Activated CD8-positive, alpha-beta memory T cell treated with anti-CD3 and anti-CD28 coated beads, Interleukin-2, amount 50 U/mL, for 1 hour (primary cell): ENCODE results near the gene GALM.
"Not testable (repeated sequence)": the region's sequence is repeated elsewhere in the genome, so short reads cannot be mapped to it uniquely, and the experiment has no call there.

ENCODE experiments used
- DNase-seq: peaks from one replicate; pipeline ENCODE4 v3.0.0-alpha.2; 2020; ENCODE audit errors: extremely low read depth

The GALM gene

DNA sequence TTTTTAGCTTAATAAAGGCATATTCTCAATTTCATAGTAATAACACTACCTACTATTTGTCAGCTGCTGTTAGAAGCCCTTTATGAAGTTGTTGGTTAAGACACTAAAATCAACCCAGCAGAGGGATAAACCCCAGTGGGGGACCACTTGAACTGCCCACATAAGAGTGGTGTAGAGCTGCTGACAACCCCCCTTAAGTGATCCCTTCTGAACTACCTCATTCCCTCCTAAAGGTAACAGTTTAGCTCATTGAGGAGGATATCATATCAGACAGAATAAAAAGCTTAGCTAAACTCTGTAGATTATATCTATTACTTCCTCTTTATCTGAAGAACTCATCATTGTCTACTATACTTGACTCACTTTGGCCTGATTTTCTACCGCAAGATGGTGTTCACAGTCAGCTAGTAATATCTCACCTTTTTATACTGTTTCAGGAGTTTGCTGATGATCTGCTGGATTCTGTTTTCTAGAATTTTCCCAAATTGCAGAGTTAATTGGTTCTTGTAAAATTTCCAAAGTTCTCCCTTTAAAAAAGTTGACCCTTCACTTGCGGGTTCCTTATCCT, 16.2 kb downstream of the GALM start:
- DNase-seq, result no peak

DNA sequence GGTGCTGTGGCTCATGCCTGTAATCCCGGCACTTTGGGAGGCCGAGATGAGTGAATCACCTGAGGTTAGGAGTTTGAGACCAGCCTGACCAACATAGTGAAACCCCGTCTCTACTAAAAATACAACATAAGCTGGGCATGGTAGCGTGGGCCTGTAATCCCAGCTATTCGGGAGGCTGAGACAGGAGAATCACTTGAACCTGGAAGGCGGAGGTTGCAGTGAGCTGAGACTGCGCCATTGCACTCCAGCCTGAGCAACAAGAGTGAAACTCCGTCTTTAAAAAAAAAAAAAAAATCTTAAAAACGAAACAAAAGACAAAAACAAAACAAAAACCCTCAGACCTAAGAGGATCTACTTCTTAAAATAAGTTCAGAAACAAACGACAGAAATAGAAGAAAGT, 16.7 kb downstream of the GALM start:
- not testable (repeated sequence) for DNase-seq

DNA sequence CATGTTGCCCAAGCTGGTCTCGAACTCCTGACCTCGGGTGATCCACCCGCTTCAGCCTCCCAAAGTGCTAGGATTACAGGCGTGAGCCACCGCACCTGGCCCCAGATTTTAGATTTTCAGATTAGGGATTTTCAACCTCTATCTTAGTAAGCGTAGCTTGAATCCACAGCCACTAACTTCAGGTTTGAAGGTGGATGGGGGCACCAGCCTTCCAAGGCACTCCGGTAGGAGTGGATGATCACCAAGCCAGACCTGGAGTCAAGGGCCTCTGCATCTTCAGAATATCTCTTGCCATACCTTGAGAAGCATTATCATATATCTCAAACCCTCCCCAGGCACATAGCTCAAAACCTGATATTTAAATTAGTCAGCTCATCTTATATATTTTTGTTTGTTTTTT, 17.9 kb downstream of the GALM start:
- DNase-seq, result no peak

DNA sequence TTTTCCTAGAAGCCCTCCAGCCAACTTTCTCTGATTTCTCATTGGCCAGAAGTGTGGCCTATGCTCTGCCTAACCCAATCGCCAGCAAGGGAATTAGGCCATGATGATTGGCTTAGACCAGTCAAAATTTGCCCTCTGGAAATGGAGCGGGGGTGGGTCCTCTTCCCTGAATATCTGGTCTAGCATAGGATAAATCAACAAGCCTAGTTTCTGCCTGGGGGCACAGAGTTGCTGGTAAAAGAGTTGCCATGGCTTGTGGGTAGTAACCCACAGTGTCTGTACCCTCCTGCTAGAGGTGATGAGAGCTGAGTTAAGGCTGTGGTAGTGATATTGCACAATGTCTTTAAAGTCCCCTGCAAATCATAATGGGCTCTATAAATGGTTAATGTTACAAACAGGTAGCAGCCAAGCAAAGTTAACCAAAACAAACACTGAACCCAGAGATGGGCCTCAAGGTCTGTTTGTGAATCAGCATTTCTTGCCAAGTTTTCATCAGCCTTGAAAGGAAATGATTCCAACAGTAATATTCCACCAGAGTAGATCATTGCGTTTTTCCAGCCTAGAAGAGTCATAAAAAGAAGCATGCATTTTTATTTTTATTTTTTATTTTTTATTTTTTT, 19.3 kb downstream of the GALM start:
- DNase-seq, result no peak

DNA sequence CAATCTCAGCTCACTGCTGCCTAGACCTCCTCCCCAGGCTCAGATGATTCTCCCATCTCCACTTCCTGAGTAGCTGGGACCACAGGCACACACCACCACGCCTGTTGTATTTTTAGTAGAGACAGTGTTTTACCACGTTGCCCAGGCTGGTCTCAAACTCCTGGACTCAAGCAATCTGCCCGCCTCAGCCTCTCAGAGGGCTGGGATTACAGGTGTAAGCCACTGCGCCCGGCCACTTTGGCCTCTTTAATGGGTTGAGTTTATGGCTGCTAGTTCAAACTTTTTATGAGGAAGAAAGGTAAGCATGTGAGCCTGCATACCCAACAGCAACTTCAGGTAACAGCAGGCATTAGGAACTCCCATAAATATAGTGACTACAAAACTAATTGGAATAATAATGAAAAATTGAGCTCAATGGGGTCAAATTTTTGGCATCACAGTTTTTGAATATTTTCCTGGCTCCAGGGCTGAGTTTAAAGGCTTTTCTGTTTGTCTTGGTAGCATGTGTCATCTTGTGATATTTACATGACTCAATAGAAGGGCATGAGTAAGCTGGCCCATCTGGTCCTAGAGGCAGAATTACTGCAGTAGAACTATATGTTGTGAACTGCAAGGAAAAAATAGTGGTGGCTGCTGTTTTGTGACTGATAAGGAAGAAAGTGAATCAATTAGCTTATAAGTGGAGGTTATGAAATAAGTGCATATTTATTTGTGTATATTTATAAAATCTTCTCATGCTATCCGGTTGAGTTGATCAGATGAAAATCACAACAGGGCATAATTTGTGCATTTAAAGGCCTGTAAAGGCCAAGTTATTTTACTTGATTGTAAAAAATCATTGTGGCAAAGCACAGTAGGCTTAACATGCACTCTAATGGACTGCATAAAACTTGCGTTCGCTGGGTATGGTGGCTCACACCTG, 24.8 kb downstream of the GALM start:
- DNase-seq, result no peak

DNA sequence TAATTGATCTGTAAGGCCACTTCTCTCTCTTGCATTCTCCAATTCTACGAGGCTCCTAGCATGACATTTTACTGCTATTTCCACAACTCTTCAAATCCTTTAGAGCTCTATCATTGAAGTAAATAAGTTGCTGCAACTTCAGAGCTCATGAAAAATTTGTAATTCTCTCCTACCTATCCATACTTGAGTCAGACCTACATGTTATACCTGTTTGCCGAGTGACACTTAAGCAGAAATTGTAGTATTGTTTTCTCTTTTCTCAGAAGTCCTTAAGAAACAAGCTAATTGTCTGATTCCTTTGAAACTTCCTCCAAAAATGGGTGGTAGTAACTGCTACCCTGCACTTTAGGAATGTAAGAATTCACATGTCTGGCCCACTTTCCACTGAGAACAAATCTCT, 26.1 kb downstream of the GALM start:
- no peak for DNase-seq

DNA sequence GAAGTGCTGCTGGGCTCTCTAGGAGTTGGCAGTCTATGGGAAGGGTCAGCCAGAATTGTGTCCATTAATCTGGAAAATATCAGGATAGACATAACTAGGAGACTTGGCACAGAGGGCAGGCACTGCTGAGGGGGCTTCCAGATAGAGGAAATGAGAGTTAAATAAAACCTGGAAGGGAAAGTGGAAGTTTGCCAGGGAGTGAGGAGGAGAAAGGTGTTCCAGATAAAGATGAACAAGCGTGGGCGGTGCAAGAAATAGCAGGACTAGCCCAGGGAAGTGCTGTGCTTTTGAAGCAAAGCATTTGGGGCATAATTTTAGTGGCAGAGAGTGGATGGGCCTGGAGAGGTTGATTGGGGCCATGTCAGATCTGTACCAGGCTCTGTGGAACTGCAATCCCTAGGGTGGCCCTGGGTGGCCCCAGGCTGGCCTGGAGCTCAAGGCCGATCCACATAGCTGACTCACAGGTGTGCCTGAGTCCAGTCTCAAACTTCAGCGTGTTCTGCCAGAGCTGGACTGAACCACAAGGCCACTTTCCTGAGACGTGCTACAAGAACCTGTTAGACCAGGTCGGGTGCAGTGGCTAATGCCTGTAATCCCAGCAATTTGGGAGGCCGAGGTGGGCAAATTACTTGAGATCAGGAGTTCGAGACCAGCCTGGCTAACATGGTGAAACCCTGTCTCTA, 26.9 kb downstream of the GALM start:
- no peak for DNase-seq

DNA sequence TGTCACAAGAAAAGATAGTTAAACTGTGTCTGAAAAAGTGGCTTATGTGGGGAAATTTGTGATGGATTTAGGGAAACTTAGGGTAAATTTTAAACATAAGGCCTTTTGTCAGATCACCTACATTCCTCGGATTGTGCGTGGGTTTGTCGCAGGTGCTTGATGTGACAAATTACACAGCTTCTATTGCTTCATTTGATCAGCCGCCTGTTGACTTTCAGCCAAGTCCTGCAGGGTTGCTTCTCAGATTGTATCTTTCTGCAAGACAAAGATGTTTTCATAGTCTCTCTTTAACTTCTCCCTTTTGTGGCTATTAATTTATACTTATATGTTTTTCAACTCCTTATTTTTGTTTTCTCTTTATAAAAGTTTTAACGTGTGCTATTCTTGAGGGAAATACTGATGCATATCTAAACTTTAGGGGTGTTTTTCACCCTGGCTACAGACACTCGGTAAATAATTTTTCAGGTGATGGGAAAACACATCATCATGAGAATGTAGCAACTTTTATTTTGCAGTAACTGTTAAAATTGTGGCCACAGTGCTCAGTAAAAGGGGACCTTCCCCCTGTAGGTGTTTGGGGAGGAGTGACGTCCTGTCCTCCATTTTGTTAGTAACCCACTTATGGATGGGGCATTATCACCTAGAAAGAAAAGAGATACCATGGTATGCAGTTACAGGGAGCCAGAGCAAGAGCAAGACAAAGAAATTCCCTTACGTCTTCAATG, 31.4 kb downstream of the GALM start:
- no peak for DNase-seq

DNA sequence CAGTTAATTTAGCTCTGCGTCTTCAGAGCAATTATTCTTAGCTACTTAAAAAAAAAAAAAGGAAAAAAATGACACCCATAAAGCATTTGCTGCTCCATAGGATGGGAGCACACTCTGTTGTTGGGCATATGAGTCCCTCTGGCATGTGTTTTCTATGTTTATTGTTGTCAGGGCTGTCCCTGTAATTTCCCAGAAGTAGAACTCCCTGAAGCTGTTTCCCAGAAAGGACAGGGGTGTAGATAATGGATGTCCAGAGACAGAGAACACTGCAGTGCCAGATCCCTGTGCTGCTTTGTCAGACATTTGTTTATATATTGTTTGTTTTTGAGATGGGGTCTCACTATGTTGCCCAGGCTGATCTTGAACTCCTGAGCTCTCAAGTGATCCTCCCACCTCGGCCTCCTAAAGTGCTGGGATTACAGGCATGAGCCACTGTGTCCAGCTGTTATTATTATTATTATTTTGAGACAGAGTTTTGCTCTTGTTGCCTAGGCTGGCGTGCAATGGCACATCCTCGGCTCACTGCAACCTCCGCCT, 32.6 kb downstream of the GALM start:
- DNase-seq, result no peak

DNA sequence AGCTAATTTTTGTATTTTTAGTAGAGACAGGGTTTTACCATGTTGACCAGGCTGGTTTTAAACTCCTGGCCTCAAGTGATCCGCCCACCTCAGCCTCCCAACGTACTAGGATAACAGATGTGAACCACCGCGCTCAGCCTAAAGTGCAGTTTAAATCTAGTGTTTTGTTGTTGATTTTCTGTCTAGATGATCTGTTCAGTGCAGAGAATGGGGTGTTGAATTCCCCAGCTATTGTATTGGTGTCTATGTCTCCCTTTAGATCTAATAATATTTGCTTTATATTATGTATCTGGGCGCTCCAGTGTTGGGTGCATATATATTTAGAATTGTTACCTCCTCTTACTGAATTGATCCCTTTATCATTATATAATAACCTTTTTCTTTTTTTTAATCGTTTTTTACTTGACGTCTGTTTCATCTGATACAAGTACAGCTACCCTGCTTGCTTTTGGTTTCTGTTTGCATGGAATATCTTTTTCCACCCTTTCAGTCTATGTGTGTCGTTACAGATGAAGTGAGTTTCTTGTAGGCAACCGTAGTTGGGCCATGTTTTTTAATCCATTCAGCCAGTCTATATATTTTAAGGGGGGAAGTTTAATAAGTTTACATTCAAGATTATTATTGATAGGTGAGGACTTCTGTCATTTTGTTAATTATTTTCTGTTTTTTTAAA, 34.3 kb downstream of the GALM start:
- no peak for DNase-seq

DNA sequence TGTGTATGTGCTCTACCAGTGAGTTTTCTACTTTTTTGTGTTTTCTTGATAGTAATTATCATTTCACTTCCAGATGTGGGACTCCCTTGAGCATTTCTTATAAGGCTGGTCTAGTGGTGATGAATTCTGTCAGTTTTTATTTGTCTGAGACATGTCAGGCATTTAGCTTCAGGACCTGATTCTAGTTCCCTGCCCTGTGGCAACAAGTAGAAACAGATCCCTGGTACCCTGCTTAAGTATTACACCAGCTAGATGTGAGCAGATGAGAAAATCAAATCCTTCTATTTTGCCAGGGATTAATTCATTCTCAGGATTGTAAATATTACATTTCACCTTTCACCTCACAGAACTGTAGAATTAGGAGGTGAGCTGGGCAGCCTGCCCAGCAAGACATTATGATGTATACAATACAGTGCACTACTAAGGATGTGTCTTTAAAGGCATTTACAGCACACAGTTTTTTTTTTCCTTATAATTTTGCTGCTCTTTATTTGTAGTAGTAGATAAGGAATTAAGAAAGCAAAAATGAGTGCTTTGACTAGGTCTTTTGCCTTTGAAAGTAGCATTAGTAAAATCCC, 35.1 kb downstream of the GALM start:
- DNase-seq, result no peak

DNA sequence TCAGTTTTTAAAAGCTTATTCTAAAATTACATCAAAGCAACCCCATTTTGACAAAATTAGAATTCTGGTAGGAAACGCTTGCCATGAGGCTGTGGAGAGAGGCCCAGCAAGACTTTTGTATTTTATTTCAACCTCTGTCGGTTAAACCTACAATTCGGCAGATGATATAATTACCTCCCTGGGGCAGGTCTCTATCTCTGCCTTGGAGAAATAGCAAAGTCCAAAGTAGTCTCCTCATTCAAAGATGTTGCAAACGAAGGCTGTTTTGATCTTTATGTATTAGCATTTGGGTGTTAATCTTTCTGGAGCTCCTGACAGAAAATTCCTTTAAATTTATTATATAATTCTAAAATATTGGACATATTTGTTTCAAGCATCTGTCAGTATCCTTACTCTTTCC, 35.6 kb downstream of the GALM start:
- DNase-seq, result no peak

DNA sequence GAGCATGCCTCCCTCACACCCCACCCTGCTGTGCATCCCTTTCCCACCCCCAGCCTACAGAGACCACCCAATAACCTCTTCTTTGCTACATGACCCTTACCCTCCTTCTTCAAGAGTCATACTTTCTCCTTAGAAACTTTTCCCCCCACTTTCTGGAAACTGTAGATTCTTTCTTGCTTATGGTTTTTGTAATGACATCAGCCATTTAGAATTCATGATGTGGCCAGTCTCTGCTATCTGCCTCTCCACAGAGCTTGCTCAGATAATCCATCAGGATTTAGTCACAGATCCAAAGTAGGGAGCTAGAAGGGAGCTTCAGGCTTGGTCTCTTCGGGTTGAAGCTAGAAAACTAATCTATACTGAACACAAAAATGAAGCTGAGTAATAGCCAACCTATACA, 36.5 kb downstream of the GALM start:
- no peak for DNase-seq

DNA sequence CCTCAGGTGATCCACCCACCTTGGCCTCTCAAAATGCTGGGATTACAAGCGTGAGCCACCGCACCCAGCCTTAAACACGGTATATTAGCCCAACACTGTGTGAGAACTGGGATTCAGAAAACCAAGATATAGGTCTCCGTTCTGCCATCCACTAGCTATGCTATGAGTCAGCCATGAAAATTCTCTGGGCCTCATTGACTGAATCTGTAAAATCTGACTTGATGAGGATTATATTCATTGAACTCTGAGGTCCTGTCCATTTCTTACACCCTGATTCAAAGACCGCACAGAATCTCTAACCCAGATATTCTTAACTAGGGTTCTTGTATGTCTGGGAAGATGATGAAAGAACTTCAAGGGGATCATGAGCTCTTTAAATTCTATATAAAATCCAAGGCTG, 37.4 kb downstream of the GALM start:
- not testable (repeated sequence) for DNase-seq

DNA sequence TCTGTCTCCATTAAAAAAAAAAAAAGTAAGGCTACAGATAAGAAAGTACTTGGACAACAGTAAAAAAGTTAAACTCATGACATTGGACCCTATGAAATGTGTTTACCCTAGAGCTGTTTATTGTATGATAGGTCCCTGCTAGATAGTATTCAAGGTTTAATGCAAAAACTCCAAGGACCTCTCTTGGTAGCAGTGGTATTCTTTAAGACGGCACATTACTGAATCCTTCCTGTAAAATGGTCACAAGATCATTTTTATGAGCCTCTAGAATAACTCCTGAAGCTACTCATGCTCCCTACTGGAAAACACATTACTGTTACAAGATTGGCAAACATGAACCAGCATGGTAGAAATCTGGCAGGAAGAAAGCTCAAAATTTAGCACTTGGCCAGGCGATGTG, 38.8 kb downstream of the GALM start:
- no peak for DNase-seq

DNA sequence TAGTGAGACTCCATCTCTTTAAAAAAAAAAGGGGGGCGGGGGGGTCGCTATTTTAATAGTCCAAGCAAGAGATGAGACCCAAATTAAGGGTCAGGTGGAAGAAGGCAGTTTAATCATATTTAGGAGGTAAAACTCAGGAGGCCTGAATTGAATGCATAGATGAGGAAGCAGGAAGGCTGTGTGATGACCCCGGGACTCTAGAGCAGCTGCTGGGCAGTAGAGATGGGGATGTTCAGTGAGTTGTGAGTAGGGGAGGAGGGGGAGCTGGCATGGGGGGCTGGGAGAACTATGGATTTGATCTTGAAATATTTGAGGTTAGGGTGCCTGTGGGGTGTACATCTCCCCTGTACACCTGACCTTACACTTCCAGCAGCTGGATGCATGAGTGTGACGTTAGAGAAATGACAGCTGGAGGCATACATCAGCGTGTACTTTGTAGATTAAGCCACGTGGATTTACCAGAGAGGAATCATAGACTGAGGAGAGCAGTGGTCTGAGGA, 41.0 kb downstream of the GALM start:
- no peak for DNase-seq

DNA sequence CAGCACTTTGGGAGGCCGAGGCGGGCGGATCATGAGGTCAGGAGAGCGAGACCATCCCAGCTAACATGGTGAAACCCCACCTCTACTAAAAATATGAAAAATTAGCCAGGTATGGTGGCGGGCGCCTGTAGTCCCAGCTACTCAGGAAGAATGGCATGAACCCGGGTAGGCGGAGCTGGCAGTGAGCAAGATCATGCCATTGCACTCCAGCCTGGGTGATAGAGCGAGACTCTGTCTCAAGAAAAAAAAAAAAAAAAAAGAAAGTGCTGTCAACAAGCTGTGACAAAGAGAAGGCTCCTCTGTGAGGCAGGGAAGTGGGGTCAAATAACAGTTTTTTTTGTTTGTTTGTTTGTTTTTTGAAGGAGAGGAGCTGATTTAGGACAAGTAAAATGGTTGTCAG, 42.6 kb downstream of the GALM start:
- DNase-seq, result not testable (repeated sequence)

DNA sequence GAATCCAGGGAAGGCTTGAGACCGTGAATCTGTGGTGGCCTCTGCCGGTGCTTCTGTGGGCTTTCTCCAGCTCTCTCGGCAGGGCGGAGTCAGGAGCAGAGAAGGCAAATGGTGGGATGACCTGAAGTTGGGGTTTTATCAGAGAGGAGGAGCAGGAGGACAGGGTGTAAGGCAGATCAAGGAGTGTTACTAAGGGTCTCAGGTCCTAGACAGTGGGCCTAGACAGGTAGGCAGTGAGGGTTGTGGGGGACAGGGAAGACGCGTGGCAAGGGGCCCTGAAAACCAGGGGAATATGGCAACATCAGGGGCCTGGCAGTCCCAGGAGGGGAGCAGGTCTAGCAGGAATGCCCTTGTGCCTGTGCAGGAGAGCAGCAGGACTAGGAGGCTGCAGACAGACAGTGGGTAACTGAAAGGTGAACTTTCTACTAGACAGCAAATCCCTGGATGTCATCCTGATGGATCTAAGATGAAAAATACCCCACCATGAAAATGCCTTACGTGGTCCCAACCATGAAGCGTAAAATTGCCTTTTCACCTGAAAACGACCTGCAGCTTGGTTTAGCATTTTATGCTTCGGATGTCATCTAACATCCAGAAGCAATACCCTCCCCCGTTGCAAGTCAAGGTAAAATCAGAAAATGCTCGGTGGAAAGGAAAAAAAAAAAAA, 43.1 kb downstream of the GALM start:
- no peak for DNase-seq

DNA sequence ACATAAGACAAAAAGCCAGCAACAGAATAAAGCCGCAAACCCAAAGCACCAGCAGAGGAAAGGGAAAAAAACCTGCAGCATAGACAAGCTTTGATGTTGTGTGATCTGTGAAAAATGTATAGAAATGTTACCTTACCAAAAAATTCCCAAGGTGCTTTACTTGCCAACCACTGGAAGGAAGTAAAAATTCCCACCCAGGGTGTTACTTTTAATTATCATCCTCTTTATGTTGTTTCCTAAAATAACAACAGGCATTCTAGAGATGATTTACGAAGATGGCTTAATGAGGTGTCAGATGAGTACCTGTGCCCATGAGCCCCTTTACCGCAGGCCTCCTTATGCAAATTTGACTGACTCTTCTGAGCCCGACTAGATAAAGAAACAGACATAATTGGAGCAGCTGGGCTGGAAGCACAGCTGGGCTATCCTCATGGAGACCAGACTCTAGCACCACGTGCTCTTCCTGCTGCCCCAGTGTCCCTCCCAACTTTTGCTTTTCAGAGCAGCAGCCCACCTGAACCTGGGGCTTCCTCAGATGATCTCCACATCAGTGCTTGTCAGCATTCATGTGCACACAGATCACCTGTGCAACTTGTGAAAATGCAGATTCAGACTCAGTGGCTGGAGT, 43.8 kb downstream of the GALM start:
- DNase-seq, result no peak
